ENCODE results near the gene FGR.

Gene FGR

DNA sequence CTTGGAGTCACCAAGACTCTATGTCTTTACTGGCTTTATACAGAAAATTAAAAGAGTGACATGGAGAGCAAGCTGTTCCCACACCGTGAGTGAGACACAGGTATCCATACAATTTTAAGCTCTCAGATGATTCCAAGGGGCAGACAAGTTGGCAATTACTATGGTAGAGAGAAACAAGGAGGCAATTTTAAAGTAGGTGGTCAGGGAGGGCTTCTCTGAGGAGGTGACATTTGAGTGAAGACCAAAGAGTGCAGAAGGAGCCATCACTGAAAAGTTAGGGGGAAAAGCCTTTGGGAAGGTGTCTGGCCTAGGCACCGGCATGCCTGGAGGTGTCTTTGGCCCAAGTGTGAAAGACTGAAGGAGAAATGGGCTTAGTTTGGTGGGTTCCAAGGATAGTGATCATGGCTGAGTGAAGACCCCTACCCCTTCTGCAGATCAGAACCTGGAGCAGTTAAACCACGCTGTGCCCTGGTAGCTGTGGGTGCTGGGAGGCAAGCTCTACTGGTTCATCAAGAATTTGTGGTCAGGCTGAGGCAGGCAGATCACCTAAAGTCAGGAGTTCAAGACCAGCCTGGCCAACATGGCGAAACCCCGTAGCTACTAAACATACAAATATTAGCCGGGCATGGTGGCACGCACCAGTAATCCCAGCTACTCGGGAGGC is 26.6 kb upstream of the FGR start:
- DNase-seq: no peak
- in situ Hi-C loops (cut with MboI; ENCODE audit: low pct_unique_long_range_greater_than_20kb, low sequenced_read_pairs): no loop called here

DNA sequence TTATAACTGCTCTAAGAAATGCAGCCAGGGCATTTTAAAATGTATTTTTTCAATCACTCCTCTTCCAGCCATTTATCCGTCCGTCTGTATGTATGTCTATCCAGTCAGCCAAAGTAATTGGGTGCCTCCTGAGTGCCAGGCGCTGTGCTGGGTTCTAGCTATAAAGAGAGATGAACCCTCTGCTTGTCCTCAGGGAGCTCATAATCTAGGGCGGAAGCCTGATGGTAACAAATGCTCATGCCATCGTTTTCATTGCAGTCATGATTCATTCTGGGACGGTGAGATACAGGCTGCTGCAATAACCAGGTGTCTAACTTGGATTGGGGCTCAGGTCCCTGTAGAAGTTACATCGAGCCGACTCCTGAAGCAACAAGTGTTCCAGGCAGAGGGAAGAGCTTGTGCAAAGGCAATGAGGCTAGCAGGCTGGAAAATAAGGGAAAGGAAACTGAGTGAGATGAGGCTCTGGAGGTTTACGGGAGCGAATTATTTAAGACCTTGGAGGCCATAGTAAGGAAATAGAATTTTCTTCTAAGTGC is 25.4 kb upstream of the FGR start:
- DNase-seq: no peak
- in situ Hi-C loops (cut with MboI; ENCODE audit: low pct_unique_long_range_greater_than_20kb, low sequenced_read_pairs): no loop called here

DNA sequence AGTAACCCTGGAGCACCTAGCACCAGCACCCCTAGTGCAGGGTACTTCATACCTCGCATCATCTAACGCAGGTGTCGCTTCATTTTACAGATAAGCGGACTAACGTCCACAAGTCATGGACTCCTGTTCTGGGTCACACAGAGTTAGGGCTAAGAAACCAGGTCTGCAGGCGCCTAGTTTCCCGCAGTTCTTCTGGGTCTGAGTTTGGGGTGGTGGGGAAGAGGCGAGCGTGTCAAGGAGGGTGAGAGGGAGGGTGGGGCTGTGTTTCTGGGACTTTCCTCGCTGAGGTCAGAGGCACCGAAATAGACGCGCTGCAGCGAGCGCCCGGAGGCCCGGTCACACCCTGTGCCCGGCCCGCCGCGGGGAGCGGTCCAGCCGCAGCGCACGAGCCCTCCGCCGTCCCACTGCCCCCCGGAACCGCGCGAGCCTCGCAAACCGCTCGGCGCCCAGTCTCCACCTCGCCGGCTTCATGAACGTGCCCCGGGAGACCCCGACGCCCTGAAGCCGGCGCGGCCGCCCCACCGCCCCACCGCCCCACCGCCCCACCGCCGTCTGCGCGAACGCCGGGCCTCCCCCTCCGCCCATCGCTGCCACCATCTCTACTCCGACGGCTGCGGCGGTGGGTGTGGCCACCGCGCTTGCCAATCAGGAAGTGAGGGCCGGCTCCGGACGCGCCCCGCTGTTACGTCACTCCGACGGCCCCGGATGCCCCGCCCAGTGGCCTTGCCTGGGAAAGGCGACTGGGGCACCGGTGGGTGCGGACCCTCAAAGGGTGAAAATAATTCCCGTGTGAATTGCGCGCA is 24.7 kb upstream of the FGR start:
- in situ Hi-C loops (cut with MboI; ENCODE audit: low pct_unique_long_range_greater_than_20kb, low sequenced_read_pairs): no loop called here
- DNase-seq: peak; percentile 86

DNA sequence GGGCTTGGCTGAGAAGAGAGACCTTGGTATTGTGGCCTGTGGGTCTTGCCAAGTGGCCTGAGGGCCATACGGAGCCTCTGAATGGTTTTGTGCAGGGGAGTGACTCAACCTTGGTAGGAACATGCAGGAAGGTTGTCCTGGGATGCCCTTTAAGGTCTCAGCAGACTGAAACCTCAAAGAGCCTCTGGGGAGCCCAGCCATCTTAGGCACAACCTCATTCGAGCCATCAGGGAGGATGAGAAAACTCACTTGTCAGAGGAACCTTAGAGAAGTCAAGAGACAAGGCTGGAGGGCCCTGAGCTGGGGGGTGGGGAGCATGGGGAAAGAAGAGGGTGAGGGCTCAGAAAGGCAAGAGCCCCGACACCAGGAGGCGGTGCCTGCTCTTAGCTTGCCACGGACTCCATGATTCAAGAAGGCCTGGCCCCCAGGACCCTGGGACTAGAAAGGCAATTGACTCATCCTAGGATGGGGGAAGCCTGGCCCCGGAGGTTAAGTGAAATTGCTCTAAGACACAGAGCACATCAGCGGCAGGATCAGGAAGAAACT is 24.0 kb upstream of the FGR start:
- peak; percentile 29 for DNase-seq
- in situ Hi-C loops (cut with MboI; ENCODE audit: low pct_unique_long_range_greater_than_20kb, low sequenced_read_pairs): no loop called here

DNA sequence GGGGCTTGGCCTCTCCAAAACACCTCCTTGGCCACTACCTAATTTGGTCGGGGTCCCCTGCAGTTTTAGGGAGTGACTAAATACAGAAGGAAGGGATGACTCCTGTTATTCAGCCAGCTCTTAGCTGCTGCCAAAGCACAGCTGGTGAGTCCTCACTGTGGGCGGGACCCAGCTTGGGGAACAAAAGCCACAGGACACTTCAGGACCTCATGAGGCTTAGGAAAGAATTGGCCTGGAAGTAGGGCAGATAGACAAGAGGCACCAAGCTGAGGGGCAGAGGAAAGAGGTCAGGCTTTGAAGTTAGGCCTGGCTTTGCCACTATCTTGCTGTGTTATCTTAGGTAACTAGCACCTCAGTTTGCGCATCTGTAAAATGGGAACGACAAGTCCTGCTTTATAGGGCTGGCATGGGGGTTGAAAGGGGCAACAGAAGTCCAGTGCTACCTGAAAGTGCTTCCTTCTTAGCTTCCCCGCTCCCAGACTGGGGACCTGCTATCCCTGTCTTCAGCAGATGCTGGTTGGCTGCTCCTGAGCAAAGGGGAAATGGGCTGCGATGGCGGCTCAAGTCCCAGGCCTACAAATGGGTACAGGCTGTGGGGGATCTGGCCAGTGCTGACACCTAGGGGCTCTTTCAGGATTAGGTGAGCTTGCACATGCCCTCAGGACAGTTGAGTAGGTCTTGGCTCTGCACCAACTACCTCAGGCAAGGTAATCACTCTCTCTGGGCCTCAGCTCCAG is 21.3 kb upstream of the FGR start:
- in situ Hi-C loops (cut with MboI; ENCODE audit: low pct_unique_long_range_greater_than_20kb, low sequenced_read_pairs): no loop called here
- DNase-seq: peak; percentile 39

DNA sequence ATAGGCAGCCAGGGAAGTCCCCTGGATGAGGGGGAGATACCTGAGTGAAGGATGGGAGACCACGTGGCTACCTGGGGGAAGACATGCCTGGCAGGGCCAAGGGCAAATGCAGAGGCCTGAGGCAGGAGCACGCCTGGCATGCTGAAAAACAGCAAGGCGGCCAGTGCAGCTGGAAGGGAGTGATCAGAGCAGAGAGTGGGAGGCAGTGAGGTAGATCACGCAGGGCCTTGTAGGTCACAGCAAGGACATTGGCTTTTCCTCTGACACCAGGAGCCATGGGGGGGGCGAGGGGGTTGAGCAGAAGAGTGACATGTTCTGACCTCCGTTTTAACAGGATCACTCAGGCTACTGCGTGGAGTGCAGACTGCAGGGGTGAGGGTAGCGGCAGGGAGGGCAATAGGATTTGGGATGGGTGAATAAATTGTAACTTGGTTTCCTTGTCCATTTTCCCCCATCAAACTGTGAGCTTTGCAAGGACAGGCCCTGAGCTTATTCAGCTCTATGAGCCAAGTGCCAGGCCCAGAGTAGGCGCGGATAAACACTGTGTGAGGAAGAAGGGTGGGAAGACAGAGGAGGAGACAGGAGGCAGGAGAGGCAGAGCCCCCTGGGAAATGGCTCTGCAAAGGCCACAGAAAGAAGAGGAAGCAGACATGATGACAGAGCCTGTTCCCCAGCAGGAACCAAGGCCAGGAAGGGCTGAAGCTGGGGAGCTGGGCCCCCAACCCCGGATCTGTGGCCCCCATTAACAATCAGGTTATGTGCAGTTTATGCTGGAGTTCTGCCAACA is 20.4 kb upstream of the FGR start:
- DNase-seq: peak; percentile 24
- in situ Hi-C loops (cut with MboI; ENCODE audit: low pct_unique_long_range_greater_than_20kb, low sequenced_read_pairs): no loop called here

DNA sequence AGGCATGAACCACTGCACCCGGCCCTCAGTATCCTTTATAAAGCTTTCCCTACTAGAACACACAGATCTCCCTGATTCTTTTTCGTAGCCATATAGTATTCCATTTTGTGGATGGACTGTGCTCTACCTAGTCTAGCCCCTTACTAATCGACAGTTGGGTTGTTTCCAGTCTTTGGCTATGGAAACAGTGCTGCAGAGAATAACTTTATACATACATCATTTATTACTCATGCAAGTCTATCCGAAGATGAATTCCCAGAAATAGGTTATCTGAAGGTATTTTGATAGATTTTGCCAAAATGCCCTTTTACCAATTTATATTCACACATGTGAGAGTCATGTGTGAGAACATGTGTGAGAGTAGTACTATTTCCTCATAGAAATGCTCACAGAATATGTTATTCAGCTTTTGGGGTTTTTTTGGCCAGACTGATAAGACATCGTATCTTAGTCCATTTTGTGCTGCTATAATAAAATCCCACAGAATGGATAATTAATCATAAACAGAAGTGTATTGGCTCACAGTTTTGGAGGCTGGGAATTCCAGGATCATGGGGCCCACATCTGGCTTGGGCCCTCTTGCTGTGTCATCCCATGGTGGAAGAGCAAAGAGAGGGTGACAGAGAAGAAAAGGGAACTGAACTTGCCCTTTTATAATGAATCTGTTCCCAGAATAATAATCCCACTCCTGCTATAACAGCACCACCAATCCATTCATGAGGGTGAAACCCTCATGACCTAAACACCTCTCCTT is 17.3 kb upstream of the FGR start:
- in situ Hi-C loops (cut with MboI; ENCODE audit: low pct_unique_long_range_greater_than_20kb, low sequenced_read_pairs): no loop called here
- no peak for DNase-seq

DNA sequence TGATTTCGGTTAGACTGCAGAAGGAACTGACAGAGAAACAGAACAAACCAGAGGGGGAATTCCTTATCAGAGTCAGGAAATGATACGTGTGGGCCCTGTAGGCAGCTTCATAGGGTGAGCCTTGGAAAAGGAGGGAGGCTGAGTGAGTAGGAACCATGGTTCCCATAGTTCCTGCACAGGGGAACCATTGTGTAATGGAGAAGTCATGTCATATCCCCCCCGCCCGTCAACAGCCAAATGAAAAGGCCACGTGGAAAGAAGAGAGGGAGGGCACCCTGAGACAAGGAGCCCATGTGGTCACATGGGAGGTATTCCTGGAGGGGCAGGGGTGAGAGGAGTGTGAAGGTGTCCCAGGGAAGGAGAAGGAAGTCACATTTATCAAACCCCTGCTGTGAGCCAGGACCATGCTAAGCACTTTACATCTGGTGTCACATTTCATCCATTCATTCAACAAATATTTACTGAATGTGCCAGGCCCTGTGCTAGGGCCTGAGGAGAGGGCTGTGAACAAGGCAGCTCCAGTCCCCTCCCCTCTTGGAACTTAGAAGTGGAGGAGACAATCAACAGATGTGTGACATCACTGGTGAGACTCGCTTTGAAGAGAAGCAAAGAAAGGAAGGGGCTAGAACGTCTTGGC is 15.7 kb upstream of the FGR start:
- in situ Hi-C loops (cut with MboI; ENCODE audit: low pct_unique_long_range_greater_than_20kb, low sequenced_read_pairs): no loop called here
- DNase-seq: peak; percentile 66

DNA sequence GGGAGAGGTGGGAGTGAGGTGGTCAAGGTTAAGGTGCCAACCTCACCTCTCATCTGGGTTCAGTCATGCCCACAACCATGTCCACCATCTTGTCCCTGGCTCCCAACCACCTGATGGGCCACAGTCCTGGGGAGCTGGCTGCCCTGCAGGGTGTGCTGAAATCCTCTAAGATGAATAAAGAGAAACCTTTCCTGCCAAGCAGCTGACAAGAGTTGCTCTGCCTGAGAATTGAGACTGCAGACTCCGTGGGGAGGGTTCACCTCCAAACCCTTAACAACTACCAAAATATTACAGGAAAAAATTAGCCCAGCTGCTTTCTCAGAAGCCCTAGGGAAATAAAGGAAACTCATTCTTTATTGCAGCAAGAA is 15.2 kb upstream of the FGR start:
- in situ Hi-C loops (cut with MboI; ENCODE audit: low pct_unique_long_range_greater_than_20kb, low sequenced_read_pairs): no loop called here
- DNase-seq: no peak

DNA sequence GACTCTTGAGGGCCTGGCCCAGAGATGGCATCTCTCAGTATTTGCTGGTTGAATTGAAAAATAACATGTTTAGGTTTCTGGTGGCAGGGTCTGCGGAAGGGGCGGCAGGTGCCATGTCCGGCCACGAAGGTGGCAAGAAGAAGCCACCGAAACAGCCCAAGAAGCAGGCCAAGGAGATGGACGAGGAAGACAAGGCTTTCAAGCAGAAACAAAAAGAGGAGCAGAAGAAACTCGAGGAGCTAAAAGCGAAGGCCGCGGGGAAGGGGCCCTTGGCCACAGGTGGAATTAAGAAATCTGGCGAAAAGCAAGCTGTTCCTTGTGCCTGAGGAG is 14.3 kb upstream of the FGR start:
- DNase-seq: no peak
- in situ Hi-C loops (cut with MboI; ENCODE audit: low pct_unique_long_range_greater_than_20kb, low sequenced_read_pairs): no loop called here

DNA sequence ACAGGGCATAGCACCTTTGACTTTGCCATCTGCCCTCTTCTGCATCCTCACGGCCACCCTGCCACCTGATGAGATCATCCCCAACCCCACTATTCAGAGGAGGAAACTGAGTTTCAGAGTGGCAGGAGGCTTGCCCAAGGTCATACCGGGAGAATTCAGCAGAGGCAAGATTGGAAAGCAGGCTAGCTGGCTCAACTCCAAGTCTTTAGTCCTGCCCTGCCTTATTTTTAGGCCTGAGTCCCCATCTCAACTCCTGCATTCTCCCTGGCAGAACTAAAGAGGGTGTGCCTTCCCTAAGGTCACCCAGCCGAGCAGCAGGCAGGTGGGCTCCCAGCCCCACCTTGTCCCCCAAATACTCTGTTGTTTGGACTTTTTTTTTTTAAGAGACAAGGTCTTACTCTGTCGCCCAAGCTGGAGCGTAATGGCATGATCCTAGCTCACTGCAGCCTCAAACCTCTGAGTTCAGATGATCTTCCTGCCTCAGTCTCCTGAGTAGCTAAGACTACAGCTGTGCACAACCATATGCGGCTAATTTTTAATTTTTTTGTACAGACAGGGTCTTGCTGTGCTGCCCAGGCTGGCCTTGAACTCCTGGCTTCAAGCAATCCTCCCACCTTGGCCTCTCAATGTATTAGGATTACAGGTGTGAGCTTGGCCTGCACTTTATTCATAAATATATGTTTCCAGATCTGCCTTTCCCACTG is 13.8 kb upstream of the FGR start:
- in situ Hi-C loops (cut with MboI; ENCODE audit: low pct_unique_long_range_greater_than_20kb, low sequenced_read_pairs): no loop called here
- no peak for DNase-seq

DNA sequence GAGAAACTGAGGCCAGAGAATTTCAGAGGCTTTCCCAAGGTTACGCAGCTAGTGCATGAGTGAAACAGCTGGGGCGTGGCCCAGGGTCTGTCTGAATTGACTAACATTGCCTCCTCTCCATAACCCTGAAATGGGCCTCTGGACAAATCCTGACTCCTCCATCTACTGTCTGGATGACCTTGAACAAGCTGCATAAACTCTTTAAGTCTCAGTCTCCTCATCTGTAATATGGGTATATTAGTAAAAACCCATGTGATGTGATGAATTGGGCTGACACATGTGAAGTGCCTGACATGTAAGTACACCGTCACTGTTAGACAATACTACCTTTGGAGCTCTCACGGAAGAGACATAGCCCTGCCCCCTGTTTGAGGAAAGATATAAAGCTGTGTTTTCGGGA is 12.3 kb upstream of the FGR start:
- in situ Hi-C loops (cut with MboI; ENCODE audit: low pct_unique_long_range_greater_than_20kb, low sequenced_read_pairs): no loop called here
- no peak for DNase-seq

DNA sequence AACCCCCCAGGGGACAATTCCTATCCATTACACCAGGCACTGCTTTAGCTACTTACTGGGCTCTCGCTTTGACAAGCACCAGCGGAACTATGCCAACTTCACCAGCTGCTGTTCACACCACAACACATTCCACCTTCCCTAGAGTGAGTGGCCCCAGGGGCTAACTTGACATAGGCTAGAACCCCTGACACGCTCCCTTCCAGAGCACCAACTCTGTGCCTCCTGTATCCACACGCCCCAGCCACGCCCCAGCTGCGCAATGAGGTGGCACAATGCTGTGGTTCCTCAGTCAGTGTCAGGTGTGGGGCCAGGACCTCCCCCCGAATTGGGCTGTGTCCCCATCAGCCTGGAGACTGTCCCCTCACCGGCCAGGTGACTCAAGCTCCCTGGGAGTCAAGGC is 11.7 kb upstream of the FGR start:
- no peak for DNase-seq
- in situ Hi-C loops (cut with MboI; ENCODE audit: low pct_unique_long_range_greater_than_20kb, low sequenced_read_pairs): no loop called here

DNA sequence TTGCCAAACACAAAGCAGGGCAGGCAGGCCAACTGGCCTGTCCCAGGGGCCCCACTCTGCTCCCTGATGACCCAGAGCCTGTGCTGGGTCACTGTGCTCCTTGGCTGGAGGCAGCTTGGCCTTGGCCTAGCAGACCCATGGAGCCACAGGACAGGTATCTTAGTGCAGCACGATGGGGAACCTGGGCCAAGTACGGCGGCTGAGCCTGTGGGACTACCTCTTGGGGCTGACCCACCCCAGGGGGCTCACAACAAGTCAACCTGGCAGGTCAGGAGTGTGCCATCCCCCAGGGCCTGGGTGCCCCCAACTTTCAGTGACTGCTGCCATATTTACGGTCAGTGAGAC is 10.1 kb upstream of the FGR start:
- in situ Hi-C loops (cut with MboI; ENCODE audit: low pct_unique_long_range_greater_than_20kb, low sequenced_read_pairs): no loop called here
- DNase-seq: no peak

DNA sequence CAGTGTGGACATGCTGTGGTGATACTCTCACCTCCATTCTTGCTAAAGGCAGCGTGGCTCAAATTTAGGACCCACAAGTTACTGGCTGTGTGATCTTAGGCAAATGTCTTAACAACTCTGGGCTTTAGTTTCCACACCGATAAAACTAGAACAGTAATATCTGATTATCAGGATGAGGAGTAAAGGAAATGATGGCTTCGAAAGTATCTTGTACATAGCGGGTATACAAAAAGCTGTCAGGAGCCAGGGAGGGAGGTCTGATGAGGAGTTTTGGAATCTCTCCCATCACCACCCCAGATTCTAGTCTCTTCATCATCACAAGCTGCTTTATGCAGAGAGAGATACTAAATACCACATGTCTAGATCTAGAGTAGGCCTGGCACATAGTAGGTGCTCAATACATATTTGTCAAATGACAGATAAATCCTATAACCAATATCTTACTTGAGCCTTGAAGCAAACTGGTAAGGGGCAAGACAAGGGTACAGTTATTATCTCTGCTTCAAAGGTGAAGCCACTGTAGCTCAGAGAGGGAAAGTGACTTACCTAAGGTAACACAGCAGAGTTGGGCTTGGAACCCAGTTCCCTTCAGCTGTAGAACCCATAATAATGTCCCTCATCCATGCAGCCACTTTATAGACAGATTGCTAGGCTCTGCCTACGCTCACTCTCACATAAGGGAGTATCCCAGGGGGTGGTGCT is 9.5 kb upstream of the FGR start:
- DNase-seq: no peak
- in situ Hi-C loops (cut with MboI; ENCODE audit: low pct_unique_long_range_greater_than_20kb, low sequenced_read_pairs): no loop called here

DNA sequence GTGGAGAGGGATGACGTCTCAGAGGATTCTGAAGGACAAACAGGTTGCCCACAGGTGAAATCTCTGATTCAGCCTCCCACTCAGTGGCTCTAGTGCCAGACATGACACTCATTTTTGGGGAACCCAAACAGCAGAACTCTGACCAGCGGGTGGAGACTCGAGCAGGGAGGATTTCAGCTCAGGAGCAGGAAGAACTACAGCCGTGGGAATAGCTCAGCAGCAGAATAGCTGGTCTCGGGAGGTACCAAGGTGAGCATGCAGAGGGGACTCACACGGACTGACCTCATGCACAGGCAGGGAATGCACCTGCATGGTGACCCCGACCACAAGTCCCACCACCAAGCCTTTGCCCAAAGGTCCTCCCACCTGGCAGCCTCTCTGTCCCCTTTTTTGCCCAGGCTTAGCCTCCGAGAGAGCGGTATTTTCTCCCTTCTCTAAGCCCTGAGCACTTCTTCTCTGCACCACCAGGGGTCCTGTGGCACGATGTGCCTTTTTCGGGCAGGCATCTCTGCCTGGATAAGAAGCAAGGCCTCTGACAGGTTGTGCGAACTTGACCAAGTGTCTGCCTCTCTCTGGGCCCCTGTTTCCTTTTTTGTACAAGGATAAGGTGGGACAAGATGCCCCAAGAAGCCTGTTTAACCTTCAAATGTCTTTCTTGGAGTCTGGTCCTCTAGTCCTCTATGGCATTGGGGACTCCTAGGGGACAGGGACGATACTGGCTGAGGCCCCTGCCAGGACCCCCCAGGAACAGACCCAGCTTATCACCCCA is 8.8 kb upstream of the FGR start:
- in situ Hi-C loops (cut with MboI; ENCODE audit: low pct_unique_long_range_greater_than_20kb, low sequenced_read_pairs): no loop called here
- peak; percentile 61 for DNase-seq
